B cell (primary cell): Measurements from ENCODE around the gene PTTG2. TPM values are rescaled to one million over a fixed set of nuclear protein-coding genes. Genes with fewer than 3 reads are reported as not detected.

ENCODE experiments used
- ATAC-seq: fragments of 200-7000 bp; cut with Tn5 transposase; one replicate; pipeline ENCODE4 v1.10.0; 2021; ENCODE audit warnings: low read depth, mild to moderate bottlenecking, moderate number of reproducible peaks, moderate library complexity
- CTCF ChIA-PET: fragments of 350-600 bp; sonication (Branson Sonifier 250); formaldehyde crosslinking; loops from one replicate; lab custom pipeline; 2021; ENCODE audit warnings: antibody characterized with exemption, inconsistent platforms; lab: Charles Lee
- POLR2A ChIA-PET: fragments of 350-600 bp; sonication (Branson Sonifier 250); formaldehyde crosslinking; loops from one replicate; lab custom pipeline; 2021; ENCODE audit warnings: antibody characterized with exemption; lab: Charles Lee
- DNase-seq: peaks from one replicate; pipeline ENCODE4 v3.0.0; 2013
- H2AFZ ChIP-seq: 2 replicates; pipeline ENCODE4 v1.6.1; 2012; ENCODE audit warnings: mild to moderate bottlenecking, low read depth, low read length; ENCODE audit not compliant: insufficient read depth, poor library complexity, severe bottlenecking
- H3K27ac ChIP-seq, 2 donors: 1 replicate in 1 of 2; 2 replicates in 1 of 2; pipeline ENCODE4 v1.5.1; 2012 to 2013; ENCODE audit warnings: low read length in 2 of 2, mild to moderate bottlenecking in 2 of 2, moderate library complexity in 1 of 2
- H3K27me3 ChIP-seq, 4 experiments: fragments of 200-600 bp in 1 of 4; sonication (generic) in 1 of 4; replicated peaks in 1 of 4; 1 replicate in 2 of 4; 2 replicates in 2 of 4; pipeline versions ENCODE4 v1.6.1 to v1.7.0; 2013 to 2016; ENCODE audit warnings: low read length in 3 of 4, mild to moderate bottlenecking in 2 of 4, mixed read lengths in 1 of 4, moderate library complexity in 1 of 4; ENCODE audit not compliant: insufficient read depth in 4 of 4, control insufficient read depth in 3 of 4; ENCODE audit errors: control extremely low read depth in 1 of 4
- H3K36me3 ChIP-seq, 2 experiments: replicated peaks in 1 of 2; 1 replicate in 1 of 2; 2 replicates in 1 of 2; pipeline versions ENCODE4 v1.6.1 to v1.7.1; 2013; ENCODE audit warnings: low read length in 1 of 2; ENCODE audit not compliant: insufficient read depth in 2 of 2, control insufficient read depth in 1 of 2; ENCODE audit errors: control extremely low read depth in 1 of 2, extremely low read depth in 1 of 2
- H3K4me1 ChIP-seq, 2 donors: fragments of 200-600 bp in 1 of 2; sonication (generic) in 1 of 2; 1 replicate in 1 of 2; 2 replicates in 1 of 2; pipeline versions ENCODE4 v1.5.1 to v1.6.1; 2013 to 2017; ENCODE audit warnings: low read length in 2 of 2; ENCODE audit not compliant: control insufficient read depth in 2 of 2, insufficient read depth in 2 of 2
- H3K4me2 ChIP-seq: replicated peaks from 2 replicates; pipeline ENCODE3; 2012; ENCODE audit warnings: mild to moderate bottlenecking, low read depth, low read length; ENCODE audit not compliant: poor library complexity, severe bottlenecking
- H3K4me3 ChIP-seq, 5 experiments: fragments of 200-600 bp in 1 of 5; sonication (generic) in 1 of 5; 1 replicate in 3 of 5; 2 replicates in 2 of 5; pipeline versions ENCODE4 v1.5.1 to v1.7.0; 2011 to 2016; ENCODE audit warnings: low read length in 4 of 5, mild to moderate bottlenecking in 4 of 5, low read depth in 2 of 5, control low read depth in 1 of 5, moderate library complexity in 1 of 5; ENCODE audit not compliant: insufficient read depth in 1 of 5; ENCODE audit errors: control extremely low read depth in 1 of 5, extremely low read depth in 1 of 5
- H3K79me2 ChIP-seq: fragments of 200-600 bp; sonication (generic); one replicate; pipeline ENCODE4 v1.6.0; 2016; ENCODE audit warnings: low read length; ENCODE audit not compliant: control insufficient read depth, insufficient read depth
- H3K9ac ChIP-seq: fragments of 200-600 bp; sonication (generic); 2 replicates; pipeline ENCODE4 v1.6.1; 2017; ENCODE audit warnings: mild to moderate bottlenecking, low read length, moderate library complexity
- H3K9me3 ChIP-seq, 3 donors: one replicate each; pipeline versions ENCODE4 v1.6.1 to v1.7.1; 2013; ENCODE audit warnings: low read length in 2 of 3; ENCODE audit not compliant: control insufficient read depth in 2 of 3, insufficient read depth in 1 of 3; ENCODE audit errors: control extremely low read depth in 1 of 3
- H4K20me1 ChIP-seq: 2 replicates; pipeline ENCODE4 v1.6.0; 2012; ENCODE audit warnings: mild to moderate bottlenecking, low read length; ENCODE audit not compliant: insufficient read depth, control insufficient read depth, poor library complexity, severe bottlenecking
- H3K27ac Mint-ChIP-seq: one replicate; pipeline ENCODE4 v1.8.0; 2021; ENCODE audit warnings: mixed read lengths
- H3K27me3 Mint-ChIP-seq: one replicate; pipeline ENCODE4 v1.8.0; 2021; ENCODE audit warnings: mixed read lengths
- H3K4me1 Mint-ChIP-seq: one replicate; pipeline ENCODE4 v1.8.0; 2021; ENCODE audit warnings: mixed read lengths
- H3K4me3 Mint-ChIP-seq: one replicate; pipeline ENCODE4 v1.8.0; 2021; ENCODE audit warnings: mixed read lengths
- H3K9me3 Mint-ChIP-seq: one replicate; pipeline ENCODE4 v1.8.0; 2022; ENCODE audit warnings: mixed read lengths; ENCODE audit not compliant: insufficient read depth
- EZH2 ChIP-seq: IDR thresholded peaks from 2 replicates; pipeline ENCODE4 v1.6.1; 2012; ENCODE audit warnings: borderline replicate concordance, low read depth, mild to moderate bottlenecking, moderate library complexity, low read length; ENCODE audit not compliant: insufficient read depth, poor library complexity, severe bottlenecking
- WGBS: methylation state at CpG from one replicate; pipeline ENCODE4 v1.1.5; 2013; ENCODE audit warnings: missing lambda C conversion rate; ENCODE audit not compliant: insufficient coverage; 5-methylcytosine and 5-hydroxymethylcytosine counted together
- intact Hi-C: fragments of 100-400 bp; cut with micrococcal nuclease; formaldehyde crosslinking; loops from one replicate; pipeline ENCODE4 v1.10.0; 2022
- polyA plus RNA-seq: library from polyadenylated mRNA; depleted of rRNA; stranded (reverse); fragments of >200 nt; gene quantifications from 2 replicates; pipeline ENCODE4 v1.2.3, GENCODE V29; 2012
- total RNA-seq, 2 donors: library from RNA; stranded (reverse); fragments of 120-200 nt in 1 of 2; gene quantifications; 1 replicate in 1 of 2; 2 replicates in 1 of 2; pipeline versions ENCODE4 v1.2.3 to v1.2.4, GENCODE V29; 2013 to 2022
- TF ChIP-seq, protein P1 (sequence below): fragments of 200-600 bp; IDR thresholded peaks from one replicate; pipeline ENCODE4 v1.8.0; 2022; ENCODE audit warnings: antibody characterized with exemption, mild to moderate bottlenecking

Gene PTTG2
- total and polyA plus RNA-seq, 2 donors (not counting 1 experiment from before 2014, with no cell fraction given), result 1.9 to 2.8 TPM

GRCh38 chr4:37990731-37991245, 30.6 kb downstream of the PTTG2 start:
- Histone ChIP-seq H3K9ac (no peak overlapping the region), H3K27ac (peak overlapping the region; percentile 77 to 86), H3K36me3 (peaks cover 0 to 10% of the 10 kb centered on the region in 2 experiments), H3K4me1 (peaks cover 61 to 70% of the 10 kb centered on the region in 2 donors), H3K4me3 (peak overlapping the region in 1 of 5 experiments; percentile 33), H2AFZ (no peak overlapping the region), H3K79me2 (peaks cover 92% of the 10 kb centered on the region), H3K9me3 (peaks cover 0 to 4% (median 0%) of the 10 kb centered on the region in 3 donors), H3K27me3 (no peaks in the 10 kb centered on the region), H3K4me2 (peak overlapping the region; percentile 55), H4K20me1 (peaks cover 2% of the 10 kb centered on the region)
- intact Hi-C loops, result loop anchor here (1.0 kb wide), 1 partner anchor 12 kb away; no protein-coding TSS in a partner anchor
- peak overlapping the region; percentile 73 for H3K27ac Mint-ChIP-seq
- POLR2A ChIA-PET, result interaction anchor here (0.6 kb wide), 1 partner anchor 899 kb away, joined by 3 read pairs; no protein-coding TSS in a partner anchor
- WGBS, result no CpG with 5 or more reads among the region's 5 CpGs
- ATAC-seq (no peak), DNase-seq (no peak)
- TF ChIP-seq EZH2, result no peak
- TF ChIP-seq, protein P1, sequence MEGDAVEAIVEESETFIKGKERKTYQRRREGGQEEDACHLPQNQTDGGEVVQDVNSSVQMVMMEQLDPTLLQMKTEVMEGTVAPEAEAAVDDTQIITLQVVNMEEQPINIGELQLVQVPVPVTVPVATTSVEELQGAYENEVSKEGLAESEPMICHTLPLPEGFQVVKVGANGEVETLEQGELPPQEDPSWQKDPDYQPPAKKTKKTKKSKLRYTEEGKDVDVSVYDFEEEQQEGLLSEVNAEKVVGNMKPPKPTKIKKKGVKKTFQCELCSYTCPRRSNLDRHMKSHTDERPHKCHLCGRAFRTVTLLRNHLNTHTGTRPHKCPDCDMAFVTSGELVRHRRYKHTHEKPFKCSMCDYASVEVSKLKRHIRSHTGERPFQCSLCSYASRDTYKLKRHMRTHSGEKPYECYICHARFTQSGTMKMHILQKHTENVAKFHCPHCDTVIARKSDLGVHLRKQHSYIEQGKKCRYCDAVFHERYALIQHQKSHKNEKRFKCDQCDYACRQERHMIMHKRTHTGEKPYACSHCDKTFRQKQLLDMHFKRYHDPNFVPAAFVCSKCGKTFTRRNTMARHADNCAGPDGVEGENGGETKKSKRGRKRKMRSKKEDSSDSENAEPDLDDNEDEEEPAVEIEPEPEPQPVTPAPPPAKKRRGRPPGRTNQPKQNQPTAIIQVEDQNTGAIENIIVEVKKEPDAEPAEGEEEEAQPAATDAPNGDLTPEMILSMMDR, result no peak
- CTCF ChIA-PET, result interaction anchor here (0.6 to 1.6 kb wide), 4 partner anchors 11 to 222 kb away, joined by 3 to 12 read pairs (median 3); no protein-coding TSS in a partner anchor
- peaks cover 4% of the 10 kb centered on the region for H3K9me3 Mint-ChIP-seq
- peak overlapping the region; percentile 13 for H3K4me3 Mint-ChIP-seq
- peaks cover 84% of the 10 kb centered on the region for H3K4me1 Mint-ChIP-seq
- no peaks in the 10 kb centered on the region for H3K27me3 Mint-ChIP-seq
